H1 (cell line): Measurements from ENCODE around the gene NEU2. TPM values are rescaled to one million over a fixed set of nuclear protein-coding genes. Genes with fewer than 3 reads are reported as not detected.
A peak's percentile ranks its signal among the peaks of the same experiment; 100 is the strongest.

ENCODE experiments used
- CTCF ChIA-PET: fragments of 300-600 bp; sonication (Branson Sonifier 250); formaldehyde crosslinking; loops from one replicate; lab custom pipeline; 2021; ENCODE audit not compliant: partially characterized antibody; lab: Charles Lee
- POLR2A ChIA-PET: fragments of 300-600 bp; sonication (Branson Sonifier 250); formaldehyde crosslinking; loops from one replicate; lab custom pipeline; 2021; ENCODE audit warnings: inconsistent platforms; ENCODE audit not compliant: partially characterized antibody; lab: Charles Lee
- DNase-seq, 2 experiments: peaks; one replicate each; pipeline versions ENCODE4 v3.0.0 to v3.0.0-alpha.2; 2010 to 2022; ENCODE audit warnings: low spot score in 2 of 2, low read depth in 1 of 2, mixed read lengths in 1 of 2
- FAIRE-seq: peaks from 2 replicates; lab custom pipeline; 2011; peaks lifted over from hg19 to GRCh38; lab: Jason Lieb, UNC
- H2AFZ ChIP-seq: 2 replicates; pipeline ENCODE4 v1.8.1; 2012; ENCODE audit warnings: low read length, inconsistent platforms
- H2AK5ac ChIP-seq: 2 replicates; pipeline ENCODE4 v1.6.1; 2013; ENCODE audit warnings: low read depth, low read length
- H2BK120ac ChIP-seq: replicated peaks from 2 replicates; pipeline ENCODE3; 2013; ENCODE audit warnings: low read depth, low read length, inconsistent platforms
- H2BK12ac ChIP-seq: 2 replicates; pipeline ENCODE4 v1.6.1; 2013; ENCODE audit warnings: low read depth, low read length
- H2BK15ac ChIP-seq: 2 replicates; pipeline ENCODE4 v1.6.1; 2013; ENCODE audit warnings: low read length
- H2BK20ac ChIP-seq: 2 replicates; pipeline ENCODE4 v1.6.1; 2013; ENCODE audit warnings: low read length
- H2BK5ac ChIP-seq: 2 replicates; pipeline ENCODE4 v1.6.1; 2013; ENCODE audit warnings: low read depth, low read length
- H3K14ac ChIP-seq: 2 replicates; pipeline ENCODE4 v1.6.1; 2013; ENCODE audit warnings: inconsistent platforms; ENCODE audit not compliant: insufficient read length
- H3K18ac ChIP-seq: 2 replicates; pipeline ENCODE4 v1.6.1; 2013; ENCODE audit warnings: low read length; ENCODE audit errors: extremely low read depth
- H3K23ac ChIP-seq: 2 replicates; pipeline ENCODE4 v1.6.1; 2013; ENCODE audit warnings: inconsistent platforms; ENCODE audit not compliant: insufficient read length
- H3K23me2 ChIP-seq: 2 replicates; pipeline ENCODE4 v1.6.1; 2013; ENCODE audit warnings: low read depth, low read length
- H3K27ac ChIP-seq: 2 replicates; pipeline ENCODE4 v1.6.1; 2011; ENCODE audit warnings: low read depth, low read length, inconsistent platforms
- H3K27me3 ChIP-seq, 4 experiments: replicated peaks in 1 of 4; 1 replicate in 1 of 4; 2 replicates in 3 of 4; pipeline versions ENCODE4 v1.6.1 to v1.8.1; 2011 to 2013; ENCODE audit warnings: low read length in 3 of 4, mild to moderate bottlenecking in 3 of 4, inconsistent platforms in 2 of 4, mixed read lengths in 2 of 4, moderate library complexity in 1 of 4; ENCODE audit not compliant: control insufficient read depth in 3 of 4, insufficient read depth in 3 of 4; ENCODE audit errors: extremely low read depth in 1 of 4
- H3K36me3 ChIP-seq, 4 experiments: 2 replicates each; pipeline versions ENCODE4 v1.6.1 to v1.8.1; 2011 to 2013; ENCODE audit warnings: mild to moderate bottlenecking in 4 of 4, low read length in 3 of 4, moderate library complexity in 2 of 4, control low read depth in 1 of 4, inconsistent platforms in 1 of 4; ENCODE audit not compliant: insufficient read depth in 4 of 4, control insufficient read depth in 2 of 4
- H3K4ac ChIP-seq: replicated peaks from 2 replicates; pipeline ENCODE3; 2013; ENCODE audit warnings: low read length, low read depth, mixed read lengths, inconsistent platforms; ENCODE audit not compliant: insufficient read length
- H3K4me1 ChIP-seq, 4 experiments: replicated peaks in 1 of 4; 1 replicate in 1 of 4; 2 replicates in 3 of 4; pipeline versions ENCODE4 v1.6.1 to v1.8.1; 2011 to 2013; ENCODE audit warnings: low read length in 3 of 4, inconsistent platforms in 2 of 4, mixed read lengths in 1 of 4; ENCODE audit not compliant: insufficient read depth in 4 of 4, control insufficient read depth in 3 of 4
- H3K4me2 ChIP-seq, 2 experiments: 2 replicates each; pipeline versions ENCODE4 v1.6.1 to v1.8.1; 2011 to 2013; ENCODE audit warnings: low read depth in 2 of 2, low read length in 2 of 2, control low read depth in 1 of 2, inconsistent platforms in 1 of 2, mild to moderate bottlenecking in 1 of 2; ENCODE audit not compliant: insufficient read depth in 1 of 2
- H3K4me3 ChIP-seq, 4 experiments: fragments of 200-600, 300-600 bp in 1 of 4; sonication (generic), shearing (Covaris generic), sonication (Bioruptor Twin) in 1 of 4; 2 replicates each; pipeline versions ENCODE4 v1.5.1 to v1.8.1; 2011 to 2016; ENCODE audit warnings: low read length in 4 of 4, low read depth in 3 of 4, control low read depth in 2 of 4, inconsistent platforms in 2 of 4, mild to moderate bottlenecking in 2 of 4, mixed read lengths in 1 of 4, moderate library complexity in 1 of 4; ENCODE audit not compliant: insufficient read depth in 2 of 4; ENCODE audit errors: extremely low read depth in 1 of 4
- H3K56ac ChIP-seq: replicated peaks from 2 replicates; pipeline ENCODE3; 2013; ENCODE audit warnings: low read depth, mild to moderate bottlenecking, mixed read lengths, low read length, inconsistent platforms; ENCODE audit not compliant: insufficient read length
- H3K79me1 ChIP-seq: 2 replicates; pipeline ENCODE4 v1.6.1; 2013; ENCODE audit warnings: low read depth, low read length, control low read depth
- H3K79me2 ChIP-seq, 2 experiments: 2 replicates each; pipeline versions ENCODE4 v1.6.1 to v1.8.1; 2012 to 2013; ENCODE audit warnings: low read length in 2 of 2, mild to moderate bottlenecking in 2 of 2, inconsistent platforms in 1 of 2; ENCODE audit not compliant: insufficient read depth in 2 of 2, control insufficient read depth in 1 of 2
- H3K9ac ChIP-seq, 4 experiments: replicated peaks in 1 of 4; 1 replicate in 1 of 4; 2 replicates in 3 of 4; pipeline versions ENCODE4 v1.6.1 to v1.8.1; 2011 to 2013; ENCODE audit warnings: low read depth in 3 of 4, low read length in 3 of 4, control low read depth in 2 of 4, mild to moderate bottlenecking in 2 of 4, moderate library complexity in 2 of 4, inconsistent platforms in 1 of 4; ENCODE audit errors: extremely low read depth in 1 of 4
- H3K9me3 ChIP-seq, 2 experiments: 2 replicates each; pipeline versions ENCODE4 v1.6.1 to v1.8.1; 2012 to 2013; ENCODE audit warnings: mild to moderate bottlenecking in 2 of 2, moderate library complexity in 2 of 2, control low read depth in 1 of 2, inconsistent platforms in 1 of 2, low read depth in 1 of 2, low read length in 1 of 2, mixed read lengths in 1 of 2; ENCODE audit not compliant: insufficient read depth in 2 of 2
- H4K20me1 ChIP-seq, 2 experiments: replicated peaks in 1 of 2; 2 replicates each; pipeline versions ENCODE3 to v1.8.1; 2011 to 2013; ENCODE audit warnings: inconsistent platforms in 2 of 2, low read length in 2 of 2, mild to moderate bottlenecking in 1 of 2; ENCODE audit not compliant: insufficient read depth in 2 of 2, control insufficient read depth in 1 of 2
- H4K5ac ChIP-seq: 2 replicates; pipeline ENCODE4 v1.6.1; 2013; ENCODE audit warnings: low read length, low read depth, mixed read lengths, inconsistent platforms; ENCODE audit not compliant: insufficient read length
- H4K8ac ChIP-seq: 2 replicates; pipeline ENCODE4 v1.8.0; 2013; ENCODE audit warnings: mild to moderate bottlenecking, moderate library complexity, low read length, inconsistent platforms; ENCODE audit not compliant: insufficient read depth; ENCODE audit errors: extremely low read depth
- H4K91ac ChIP-seq: replicated peaks from 2 replicates; pipeline ENCODE3; 2013; ENCODE audit warnings: low read length, mixed read lengths, inconsistent platforms; ENCODE audit not compliant: insufficient read length
- E2F6 ChIP-seq: IDR thresholded peaks from 2 replicates; pipeline ENCODE4 v1.6.1; 2012; ENCODE audit warnings: inconsistent platforms
- EZH2 ChIP-seq: fragments of 200-600 bp; sonication (generic); IDR thresholded peaks from 2 replicates; pipeline ENCODE4 v1.7.1; 2012; ENCODE audit warnings: low read depth, mild to moderate bottlenecking, moderate library complexity, low read length, inconsistent platforms; ENCODE audit not compliant: severe bottlenecking
- KDM5A ChIP-seq: fragments of 200-600 bp; IDR thresholded peaks from 2 replicates; pipeline ENCODE4 v1.7.1; 2012; ENCODE audit warnings: mild to moderate bottlenecking, low read length, inconsistent platforms, mixed read lengths
- MAFK ChIP-seq: IDR thresholded peaks from 2 replicates; pipeline ENCODE4 v1.6.1; 2012; ENCODE audit warnings: low read depth, mild to moderate bottlenecking, improper control_type of control experiment, low read length
- PHF8 ChIP-seq: fragments of 200-600 bp; sonication (generic); conservative IDR thresholded peaks from 2 replicates; pipeline ENCODE4 v1.7.1; 2012; ENCODE audit warnings: low read depth, mild to moderate bottlenecking, inconsistent platforms, low read length, moderate library complexity
- SIRT6 ChIP-seq: IDR thresholded peaks from one replicate; pipeline ENCODE4 v1.7.1; 2012; ENCODE audit warnings: low read length, inconsistent platforms
- SRF ChIP-seq: IDR thresholded peaks from 2 replicates; pipeline ENCODE4 v1.6.1; 2011; ENCODE audit warnings: mild to moderate bottlenecking, low read depth, low read length, moderate library complexity
- USF2 ChIP-seq: IDR thresholded peaks from 2 replicates; pipeline ENCODE4 v1.6.1; 2011; ENCODE audit warnings: low read length, improper control_type of control experiment
- WGBS, 2 experiments: shearing (Covaris generic) in 1 of 2; methylation state at CpG; one replicate each; pipeline versions ENCODE4 v1.1.6 to v1.1.7; 2013 to 2015; ENCODE audit warnings: low lambda C conversion rate in 2 of 2, mixed read lengths in 2 of 2, inconsistent platforms in 1 of 2, low coverage in 1 of 2, missing lambda C conversion rate in 1 of 2; ENCODE audit not compliant: insufficient replicate concordance in 2 of 2, insufficient coverage in 1 of 2, insufficient read length in 1 of 2; ENCODE audit errors: extremely low coverage in 1 of 2, missing lambda C conversion rate in 1 of 2; 5-methylcytosine and 5-hydroxymethylcytosine counted together
- polyA plus RNA-seq, 7 experiments: library from polyadenylated mRNA; depleted of rRNA in 3 of 7; stranded (reverse) in 5 of 7; unstranded in 2 of 7; fragments of >200 nt in 5 of 7; fragments of 200-250 nt in 2 of 7; gene quantifications; 1 replicate in 5 of 7; 2 replicates in 1 of 7; 4 replicates in 1 of 7; pipeline versions ENCODE4 v1.2.1 to v1.2.3, GENCODE V29; 2011 to 2013; ENCODE audit warnings: missing spikeins in 2 of 7, mixed read lengths in 2 of 7
- total RNA-seq: library from RNA; stranded (reverse); fragmentation: NEBNext Ultra II Directional; extraction: Animal tissue kit (Norgen Biotek cat#: 25700); gene quantifications from 2 replicates; pipeline ENCODE4 v1.2.1, GENCODE V29; 2021

The NEU2 gene
- total and polyA plus RNA-seq, 2 of the 8 experiments (the other 6 are each of a cell fraction or from before 2014, with no cell fraction given), result 0.12 TPM; not detected in 1

GRCh38 chr2:233083782-233084181 lies 51.3 kb downstream of the NEU2 start:
- Histone ChIP-seq H3K27ac (no peak overlapping the region), H3K4ac (no peak overlapping the region), H3K27me3 (no peaks in the 10 kb centered on the region), H2BK20ac (no peak overlapping the region), H2BK15ac (no peak overlapping the region), H4K8ac (no peak overlapping the region; the same call in 1 of the 2 replicates), H3K18ac (no peak overlapping the region), H2BK5ac (no peak overlapping the region), H3K79me2 (no peaks in the 10 kb centered on the region), H3K56ac (no peak overlapping the region), H3K79me1 (no peaks in the 10 kb centered on the region), H3K4me3 (no peak overlapping the region), H2BK120ac (no peak overlapping the region), H3K4me2 (no peak overlapping the region), H3K23me2 (no peaks in the 10 kb centered on the region), H3K36me3 (no peaks in the 10 kb centered on the region), H2BK12ac (0 out of 2 replicates have a peak overlapping the region, but pooled peaks have one; percentile 12), H3K9me3 (no peaks in the 10 kb centered on the region), H2AK5ac (no peak overlapping the region), H3K9ac (no peak overlapping the region), H4K5ac (no peak overlapping the region), H4K20me1 (no peaks in the 10 kb centered on the region), H2AFZ (no peak overlapping the region), H4K91ac (no peak overlapping the region), H3K4me1 (peaks cover 0 to 5% (median 3%) of the 10 kb centered on the region in 4 experiments; a peak in 3 of 7 replicates), H3K23ac (no peak overlapping the region), H3K14ac (no peak overlapping the region)
- POLR2A ChIA-PET, result interaction anchor here (1.0 kb wide), 1 partner anchor 124 kb away, joined by 3 read pairs; no protein-coding TSS in a partner anchor
- CTCF ChIA-PET, result interaction anchor here (0.9 to 3.3 kb wide), 4 partner anchors 15 to 46 kb away, joined by 3 to 11 read pairs (median 8); no protein-coding TSS in a partner anchor
- 91% methylated on average over 8 of the region's 8 CpGs; no CpG with 5 or more reads in 1 of the 2 experiments for WGBS, 2 experiments
- FAIRE-seq (no peak), DNase-seq (no peak)
- TF ChIP-seq MAFK (no peak), E2F6 (no peak), SIRT6 (no peak), KDM5A (no peak), SRF (no peak), EZH2 (no peak), USF2 (no peak), PHF8 (no peak)
